Measurements from ENCODE around the gene SF3B4.

- TF ChIP-seq, protein P1, sequence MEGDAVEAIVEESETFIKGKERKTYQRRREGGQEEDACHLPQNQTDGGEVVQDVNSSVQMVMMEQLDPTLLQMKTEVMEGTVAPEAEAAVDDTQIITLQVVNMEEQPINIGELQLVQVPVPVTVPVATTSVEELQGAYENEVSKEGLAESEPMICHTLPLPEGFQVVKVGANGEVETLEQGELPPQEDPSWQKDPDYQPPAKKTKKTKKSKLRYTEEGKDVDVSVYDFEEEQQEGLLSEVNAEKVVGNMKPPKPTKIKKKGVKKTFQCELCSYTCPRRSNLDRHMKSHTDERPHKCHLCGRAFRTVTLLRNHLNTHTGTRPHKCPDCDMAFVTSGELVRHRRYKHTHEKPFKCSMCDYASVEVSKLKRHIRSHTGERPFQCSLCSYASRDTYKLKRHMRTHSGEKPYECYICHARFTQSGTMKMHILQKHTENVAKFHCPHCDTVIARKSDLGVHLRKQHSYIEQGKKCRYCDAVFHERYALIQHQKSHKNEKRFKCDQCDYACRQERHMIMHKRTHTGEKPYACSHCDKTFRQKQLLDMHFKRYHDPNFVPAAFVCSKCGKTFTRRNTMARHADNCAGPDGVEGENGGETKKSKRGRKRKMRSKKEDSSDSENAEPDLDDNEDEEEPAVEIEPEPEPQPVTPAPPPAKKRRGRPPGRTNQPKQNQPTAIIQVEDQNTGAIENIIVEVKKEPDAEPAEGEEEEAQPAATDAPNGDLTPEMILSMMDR (IDR thresholded peaks at IDR 0.05; ENCODE audit: borderline replicate concordance, extremely low read depth, low read length, poor library complexity, severe bottlenecking) = no peak
- no peak for TF ChIP-seq EZH2 (IDR thresholded peaks at IDR 0.05; ENCODE audit: borderline replicate concordance, low read depth, low read length, severe bottlenecking)
Observed at GRCh38 chr1:149887456-149888246, 40.0 kb downstream of the SF3B4 start.

Data from DND-41 (cell line).